Epithelial cell of prostate (primary cell): Measurements from ENCODE around the gene PDE1A.

Source experiments
- DNase-seq: peaks from one replicate; pipeline ENCODE4 v3.0.0-alpha.2; 2011; ENCODE audit warnings: low read depth, low spot score
- H3K27ac ChIP-seq: fragments of 450-650 bp; 2 replicates; pipeline ENCODE4 v1.5.1; 2017; ENCODE audit warnings: mild to moderate bottlenecking

Gene PDE1A

DNA sequence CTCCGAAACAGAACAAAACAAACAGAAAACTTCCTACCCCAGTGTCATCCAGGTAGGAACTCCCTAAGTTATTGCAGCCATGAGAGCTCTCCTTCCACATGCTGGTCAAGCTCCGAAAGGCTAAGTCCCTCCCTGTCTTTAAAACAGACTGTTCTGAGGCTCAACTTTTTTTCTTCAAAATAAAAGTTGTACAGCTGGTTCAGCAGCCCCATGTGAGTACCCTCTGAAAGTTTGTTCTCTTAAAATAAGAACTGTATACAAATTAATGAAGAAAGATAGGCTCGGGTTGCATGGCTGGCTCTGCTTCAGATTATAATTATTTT is at the start of gene PDE1A:
Gene PDE1A, minus strand, starts transcription at position 119 of the 323 bp plus-strand sequence.
- no peak for DNase-seq
- no peak within 1 kb of the TSS for H3K27ac ChIP-seq

DNA sequence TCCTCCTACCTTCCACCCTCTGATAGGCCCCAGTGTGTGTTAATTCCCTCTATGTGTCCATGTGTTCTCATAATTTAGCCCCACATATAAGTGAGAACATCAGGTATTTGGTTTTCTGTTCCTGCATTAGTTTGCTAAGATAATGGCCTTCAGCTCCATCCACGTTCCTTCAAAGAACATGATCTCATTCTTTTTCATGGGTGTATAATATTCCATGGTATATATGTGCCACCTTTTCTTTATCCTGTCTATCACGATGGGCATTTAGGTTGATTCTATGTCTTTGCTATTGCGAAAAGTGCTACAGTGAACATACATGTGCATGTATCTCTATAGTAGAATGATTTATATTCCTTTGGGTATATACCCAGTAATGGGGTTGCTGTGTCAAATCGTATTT is 46.8 kb upstream of the PDE1A start:
- no peak for DNase-seq
- no peak overlapping the region for H3K27ac ChIP-seq

DNA sequence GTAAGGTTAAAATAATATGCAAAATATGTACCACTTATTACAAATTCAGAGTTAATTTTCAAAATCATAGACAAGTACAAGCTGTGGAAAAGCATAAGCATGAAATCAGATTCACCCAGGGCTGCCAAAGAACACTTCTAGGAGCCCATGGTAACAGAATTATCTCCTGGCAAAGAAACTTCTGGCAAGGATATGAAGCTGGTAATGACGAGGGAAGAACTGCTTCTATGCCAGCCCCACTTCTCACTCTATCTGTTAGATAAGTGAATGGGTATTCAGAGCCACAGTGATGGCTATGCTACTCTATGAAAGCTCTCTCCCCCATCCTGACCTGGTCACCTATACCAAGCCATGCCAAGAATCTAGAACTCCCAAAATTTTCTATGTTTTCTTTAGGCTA is 36.9 kb upstream of the PDE1A start:
- H3K27ac ChIP-seq: no peak overlapping the region
- DNase-seq: no peak

DNA sequence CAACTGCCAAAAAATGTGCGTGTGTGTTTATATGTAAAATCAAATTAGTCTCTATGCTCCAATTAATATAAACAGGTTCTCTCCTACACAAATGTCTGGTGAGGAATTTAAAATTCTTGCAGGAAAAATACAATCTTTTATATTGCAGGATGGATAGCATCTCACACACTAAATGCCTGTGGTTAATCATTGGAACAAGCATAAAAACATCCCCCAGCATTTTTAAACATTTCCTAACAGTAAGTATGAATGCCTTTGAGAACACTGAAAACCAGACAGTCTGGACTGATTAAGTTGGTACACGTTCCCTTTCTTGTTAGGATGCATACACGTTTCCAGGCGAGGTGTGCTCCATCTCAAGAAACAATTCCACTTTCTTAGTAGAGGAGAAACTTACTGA is 29.9 kb upstream of the PDE1A start:
- no peak overlapping the region for H3K27ac ChIP-seq
- no peak for DNase-seq

DNA sequence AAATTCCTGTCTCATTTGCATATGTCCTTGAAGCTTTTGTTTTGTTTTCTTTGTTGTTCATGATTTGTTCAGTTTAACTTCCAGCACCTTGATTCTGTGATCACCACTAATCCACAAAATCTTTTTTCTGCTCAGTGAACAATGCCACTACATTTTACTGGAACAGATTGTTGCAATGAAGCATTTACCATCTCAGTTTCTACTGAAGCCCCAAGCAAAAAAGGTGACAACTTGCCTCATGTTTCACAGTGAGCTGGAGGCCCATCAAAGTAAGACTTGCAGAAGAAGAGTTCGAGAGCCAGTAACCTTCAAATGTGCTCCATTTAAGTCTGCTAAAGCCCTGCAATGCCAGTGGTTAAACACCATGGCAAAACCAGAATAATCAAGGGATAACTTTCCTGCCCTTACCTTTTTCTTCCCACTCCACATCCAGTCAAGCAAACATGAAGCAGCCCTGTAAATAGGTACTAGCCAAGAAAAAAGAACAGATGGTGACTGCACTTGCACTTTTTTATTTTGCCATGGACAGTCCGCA is 25.7 kb upstream of the PDE1A start:
- DNase-seq: no peak
- H3K27ac ChIP-seq: no peak overlapping the region

DNA sequence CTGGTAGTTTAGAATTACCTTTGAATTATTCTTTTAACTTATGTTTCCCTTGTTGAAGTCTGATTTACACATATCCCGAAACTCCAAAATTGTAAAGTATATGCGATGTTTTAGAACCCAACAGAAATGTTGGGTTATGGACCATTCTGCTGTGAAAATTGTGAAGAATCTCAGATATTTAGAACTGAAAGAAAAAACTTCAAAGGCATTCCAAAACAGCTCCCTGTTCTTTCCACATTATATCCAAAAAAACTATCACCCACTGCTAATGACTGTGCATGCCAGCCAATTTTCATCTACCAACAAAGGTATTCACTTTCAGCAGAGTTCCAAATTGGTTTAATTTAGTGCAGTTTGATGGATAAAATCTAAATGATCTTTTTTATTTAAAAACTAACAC is 21.5 kb upstream of the PDE1A start:
- DNase-seq: no peak
- no peak overlapping the region for H3K27ac ChIP-seq

DNA sequence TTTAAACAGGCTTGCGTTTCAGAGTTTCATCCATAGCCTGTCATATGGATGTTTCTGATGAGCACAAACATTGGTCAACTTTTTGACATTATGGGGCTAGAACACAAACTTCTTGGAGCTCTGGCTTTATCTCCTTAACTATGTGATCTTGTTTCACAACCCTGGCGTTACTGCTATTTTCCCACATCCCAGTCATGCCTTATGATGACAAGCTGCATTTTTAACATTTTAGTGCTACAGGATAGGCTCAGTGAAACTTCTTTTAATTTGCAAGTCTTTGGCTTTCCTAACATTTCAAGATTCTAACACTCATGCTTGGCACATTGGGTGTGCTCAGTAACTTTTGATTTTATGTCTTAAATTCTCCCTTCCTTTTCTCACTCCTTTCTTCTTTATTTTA is 21.0 kb upstream of the PDE1A start:
- no peak overlapping the region for H3K27ac ChIP-seq
- DNase-seq: no peak

DNA sequence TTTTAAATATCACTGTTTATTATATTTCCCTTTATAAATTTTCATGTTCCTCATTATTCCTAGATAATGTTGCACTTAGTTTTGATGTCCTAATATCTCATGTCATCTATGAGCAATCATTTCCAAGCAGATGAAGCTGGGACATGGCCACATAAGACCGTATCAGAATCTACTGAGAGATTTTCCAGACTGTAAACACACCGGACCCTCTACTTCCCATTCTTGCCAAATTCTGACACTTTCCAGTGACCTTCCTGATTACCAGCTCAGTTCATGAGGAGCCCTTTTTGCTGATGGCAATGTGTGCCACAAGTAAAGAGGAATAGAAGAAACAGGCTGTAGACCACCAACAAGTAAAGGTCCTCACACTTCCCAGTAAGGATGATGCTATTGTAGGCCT is 20.3 kb upstream of the PDE1A start:
- no peak for DNase-seq
- H3K27ac ChIP-seq: no peak overlapping the region

DNA sequence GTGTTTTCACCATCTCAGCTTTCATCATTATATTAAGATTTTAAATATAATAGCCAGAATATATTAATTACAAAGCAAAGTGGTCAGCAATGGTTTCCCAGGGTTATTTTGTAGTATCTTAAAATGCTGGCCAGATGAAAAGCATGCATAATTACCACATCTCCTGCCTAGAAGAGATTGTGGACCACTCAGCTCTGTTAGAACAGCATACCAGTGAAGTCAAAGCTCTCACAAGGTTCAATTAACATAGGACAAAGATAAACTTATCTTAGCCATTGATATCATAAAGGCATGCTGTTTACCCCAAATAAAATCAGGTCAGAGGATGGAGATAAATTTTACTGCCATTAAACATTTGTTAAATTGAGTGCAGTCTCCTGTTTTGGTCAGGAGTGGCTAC is 19.3 kb upstream of the PDE1A start:
- DNase-seq: no peak
- H3K27ac ChIP-seq: no peak overlapping the region

DNA sequence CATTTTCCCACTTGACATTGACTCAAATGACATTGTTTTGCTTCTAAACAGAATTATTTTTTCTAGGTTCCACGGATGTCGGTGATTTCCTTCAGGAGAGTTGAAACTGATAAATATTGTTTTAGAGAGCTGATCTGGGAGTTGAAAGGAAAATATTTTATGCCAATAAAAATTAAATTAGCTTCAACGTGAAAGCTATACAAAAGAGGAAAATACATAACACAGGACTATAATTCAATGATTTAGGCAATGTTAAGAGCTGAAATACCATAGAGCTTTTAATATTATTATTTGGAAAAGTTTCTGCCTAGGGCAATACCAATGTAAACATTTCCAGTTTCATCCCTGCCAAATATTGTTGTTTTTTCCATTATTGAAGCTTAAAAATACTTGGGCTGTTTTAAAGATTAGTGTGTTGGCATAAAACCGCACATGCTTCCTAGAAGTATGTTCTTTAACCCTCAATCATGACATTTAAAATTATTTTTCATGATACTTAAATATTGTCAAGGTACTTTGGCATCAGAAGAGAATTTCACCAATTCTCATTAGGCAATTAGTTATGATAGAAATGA is 18.6 kb upstream of the PDE1A start:
- H3K27ac ChIP-seq: no peak overlapping the region
- DNase-seq: no peak

DNA sequence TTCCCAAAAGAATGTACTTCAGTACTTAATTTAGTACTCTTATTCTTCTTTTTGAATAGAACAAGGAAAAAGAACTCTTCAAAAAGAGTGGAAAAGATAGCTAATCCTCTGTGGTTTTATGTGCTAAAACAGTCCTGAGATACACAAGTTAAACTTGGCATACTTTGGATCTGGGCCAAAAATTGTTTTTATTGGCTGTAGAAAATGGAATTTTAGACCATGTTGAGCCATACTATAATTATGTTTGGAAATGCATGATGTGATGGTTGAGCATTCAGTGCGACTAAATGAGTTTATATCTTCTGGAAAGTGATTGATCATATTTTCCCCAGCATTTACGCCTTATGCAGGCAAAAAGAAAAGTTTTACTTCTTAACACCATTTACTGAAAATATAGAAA is 18.0 kb upstream of the PDE1A start:
- DNase-seq: no peak
- H3K27ac ChIP-seq: no peak overlapping the region

DNA sequence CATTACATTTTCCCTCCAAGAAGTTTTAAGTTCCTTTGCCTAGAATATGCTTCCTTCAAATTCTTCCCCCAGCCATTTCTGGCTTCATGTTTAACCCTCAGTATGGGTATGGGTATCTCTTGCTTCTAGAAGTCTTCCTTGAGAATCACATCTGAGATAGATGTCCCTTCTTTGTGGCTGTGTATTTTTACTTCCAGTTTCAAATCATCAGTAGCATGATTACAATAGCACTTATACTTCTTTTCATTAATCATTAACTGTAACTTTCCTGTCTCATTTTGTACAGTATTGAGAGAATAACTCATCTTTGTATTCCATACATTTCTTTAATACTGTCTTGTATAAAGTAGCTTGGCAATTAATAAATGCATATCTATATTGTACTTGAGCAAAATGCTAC is 17.3 kb upstream of the PDE1A start:
- no peak overlapping the region for H3K27ac ChIP-seq
- DNase-seq: no peak

DNA sequence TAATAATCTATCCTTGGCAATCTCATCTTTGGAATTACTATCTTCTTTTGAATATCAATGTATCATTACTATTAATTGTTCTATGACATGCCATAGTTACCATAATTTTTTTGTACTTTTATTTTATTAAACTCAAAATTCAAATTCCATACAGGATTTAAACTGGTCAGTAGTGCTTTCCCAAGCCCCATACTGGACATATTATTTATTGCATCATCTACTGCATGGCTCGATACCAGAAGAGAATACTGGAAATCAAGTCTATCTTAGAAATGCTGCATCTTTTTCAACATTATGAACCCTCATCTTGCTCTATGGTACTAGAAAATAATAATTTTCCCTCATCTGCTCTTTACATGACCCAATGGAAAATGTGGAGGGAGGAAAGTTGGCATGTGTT is 9.4 kb upstream of the PDE1A start:
- H3K27ac ChIP-seq: no peak overlapping the region
- no peak for DNase-seq

DNA sequence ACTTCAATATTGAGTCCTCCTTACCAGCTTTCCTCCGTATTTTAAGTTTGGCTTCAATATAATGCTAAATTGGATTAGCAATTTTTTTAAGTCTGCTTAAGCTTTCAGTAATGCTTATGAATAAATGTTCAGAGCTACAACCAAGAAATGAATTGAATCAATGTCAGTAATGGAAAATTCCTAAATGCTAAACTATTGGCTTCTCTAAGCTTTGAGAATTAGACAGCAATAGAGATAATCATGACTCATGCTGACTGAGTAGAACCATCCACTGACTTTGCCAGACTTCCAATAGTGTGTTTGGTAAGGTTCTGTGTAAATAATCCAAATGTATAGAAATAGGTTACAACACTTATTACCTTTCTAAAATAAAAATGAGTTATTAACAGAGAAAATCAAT is 8.9 kb upstream of the PDE1A start:
- H3K27ac ChIP-seq: no peak overlapping the region
- DNase-seq: no peak

DNA sequence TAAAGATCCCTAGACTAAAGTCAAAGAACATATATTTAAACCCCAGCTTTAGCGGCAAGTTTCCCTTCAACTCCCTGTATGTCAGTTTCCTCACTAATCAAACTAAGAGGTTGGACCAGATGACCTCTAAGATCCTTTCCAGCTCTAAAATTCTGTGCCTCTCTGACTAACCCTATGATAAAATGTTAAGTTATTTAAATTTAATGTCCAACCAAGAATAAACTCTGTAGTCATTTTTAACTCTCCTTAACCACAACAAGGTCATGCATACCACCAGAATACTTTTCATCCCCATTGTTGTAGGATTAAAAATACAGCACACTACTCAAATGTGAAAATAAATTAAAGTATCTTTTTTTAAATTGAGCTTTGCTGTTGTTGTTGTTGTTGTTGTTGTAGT is 5.2 kb upstream of the PDE1A start:
- H3K27ac ChIP-seq: no peak overlapping the region
- DNase-seq: no peak

DNA sequence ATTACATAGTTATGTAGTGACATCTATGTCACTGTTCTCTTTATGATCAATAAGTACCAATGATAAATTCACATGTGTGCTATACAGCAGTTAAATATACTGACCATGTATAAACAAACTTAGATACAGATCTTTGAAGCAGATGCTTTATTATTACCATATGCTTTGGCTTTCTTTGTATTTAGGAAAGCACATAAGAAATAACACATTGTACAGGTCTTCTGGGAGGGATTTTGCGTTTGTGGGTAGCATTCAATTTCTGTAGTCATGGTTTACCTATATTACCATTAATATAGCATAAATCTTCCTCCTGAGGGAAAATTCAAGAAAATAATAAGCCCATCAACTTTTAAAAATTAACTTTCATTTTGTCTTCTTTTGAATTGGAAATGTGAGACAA is 1.6 kb upstream of the PDE1A start:
- DNase-seq: no peak
- H3K27ac ChIP-seq: no peak overlapping the region

DNA sequence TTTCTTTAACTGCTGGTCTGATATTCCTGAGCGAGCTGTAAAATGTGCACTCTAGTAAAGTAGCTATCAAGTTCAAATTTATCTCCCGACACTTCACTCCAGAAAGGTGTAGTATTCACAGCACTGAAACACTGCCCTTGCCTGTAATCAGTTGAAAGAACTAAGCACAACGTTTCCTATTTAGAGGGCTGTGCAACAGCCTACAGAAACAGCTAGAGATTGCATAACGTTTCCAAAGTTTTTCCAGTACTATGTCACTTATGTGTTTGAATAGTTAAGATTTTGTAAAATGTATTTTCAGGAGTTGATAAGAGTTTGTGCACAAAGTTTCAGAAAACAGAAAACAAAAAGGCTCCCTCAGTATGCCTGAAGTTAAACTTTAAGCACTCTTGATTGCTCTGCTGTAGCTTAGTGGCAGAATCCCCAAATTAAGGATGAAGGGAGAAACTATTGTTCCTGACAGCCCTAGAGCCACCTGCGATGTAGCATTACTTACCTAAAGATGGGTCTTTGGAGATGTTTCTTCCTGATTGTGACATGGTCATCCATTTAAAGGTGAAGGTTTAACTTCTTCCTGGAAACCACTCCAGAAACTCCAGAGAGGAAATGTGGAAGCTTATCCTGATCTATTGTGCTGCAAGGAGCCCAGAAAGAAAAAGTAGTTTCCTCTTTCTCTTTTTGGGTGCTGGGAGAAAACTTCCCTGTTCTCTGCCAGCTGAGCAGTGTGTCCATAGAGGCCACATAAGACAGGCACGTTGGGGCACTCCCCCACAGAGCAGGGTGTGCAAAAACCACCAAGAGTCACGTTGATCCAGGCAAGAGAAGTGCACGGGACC is 536 bp downstream of the PDE1A start:
- DNase-seq: no peak
- no peak overlapping the region for H3K27ac ChIP-seq

DNA sequence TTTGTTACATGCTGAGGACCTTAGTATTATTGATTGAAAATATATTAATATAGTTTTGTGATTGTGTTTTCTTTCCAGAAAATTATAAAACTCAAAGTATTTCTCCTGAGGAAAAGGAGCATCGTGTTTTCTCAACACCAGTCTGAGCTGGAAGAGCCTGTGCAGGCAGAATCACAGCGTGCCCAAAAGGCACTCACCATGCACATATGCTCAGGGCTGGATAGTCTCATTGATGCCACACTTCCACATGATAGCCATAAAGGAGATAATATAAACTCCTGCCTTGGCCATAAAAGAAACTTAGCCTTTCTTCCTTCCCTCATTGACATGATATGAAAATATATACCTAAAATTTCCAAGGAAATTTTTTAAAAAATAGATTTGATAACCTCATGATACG is 4.0 kb downstream of the PDE1A start:
- no peak overlapping the region for H3K27ac ChIP-seq
- DNase-seq: no peak

DNA sequence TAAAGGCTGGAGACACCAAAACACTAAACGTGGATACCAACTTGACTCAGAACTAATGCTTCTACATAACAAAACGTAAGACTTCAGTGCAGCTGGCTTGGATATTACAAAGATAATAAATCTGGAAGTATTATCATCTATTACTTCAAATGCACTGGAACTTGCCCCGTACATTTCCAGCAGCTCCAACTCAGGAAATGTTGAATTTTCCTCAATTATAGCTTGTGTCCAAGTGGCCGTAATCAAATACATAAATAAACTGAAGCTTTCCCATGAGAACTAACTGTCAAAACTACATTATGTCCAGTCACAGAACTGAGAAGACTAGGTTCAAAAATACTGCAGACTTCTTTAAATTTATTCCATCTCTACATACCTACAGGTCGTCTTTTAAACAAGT is 6.2 kb downstream of the PDE1A start:
- no peak for DNase-seq
- H3K27ac ChIP-seq: no peak overlapping the region

DNA sequence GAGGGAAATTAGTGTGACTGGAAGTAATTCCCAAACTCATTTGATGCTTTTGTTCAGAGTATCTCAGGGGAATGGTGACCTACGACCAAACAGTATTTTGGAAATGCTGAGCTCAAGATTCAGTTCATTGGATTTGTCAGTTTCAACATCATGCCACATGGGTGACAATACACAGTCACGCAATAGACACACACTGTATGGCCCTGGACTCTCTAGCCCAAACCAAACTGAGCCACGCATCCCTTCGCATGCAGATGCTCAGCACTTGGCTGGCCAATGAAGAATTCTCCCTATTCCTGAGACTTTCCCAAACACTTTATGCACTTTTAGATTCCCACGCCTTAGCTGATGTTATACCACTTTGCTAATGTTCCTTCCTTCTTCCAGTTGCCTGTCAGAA is 10.0 kb downstream of the PDE1A start:
- H3K27ac ChIP-seq: no peak overlapping the region

DNA sequence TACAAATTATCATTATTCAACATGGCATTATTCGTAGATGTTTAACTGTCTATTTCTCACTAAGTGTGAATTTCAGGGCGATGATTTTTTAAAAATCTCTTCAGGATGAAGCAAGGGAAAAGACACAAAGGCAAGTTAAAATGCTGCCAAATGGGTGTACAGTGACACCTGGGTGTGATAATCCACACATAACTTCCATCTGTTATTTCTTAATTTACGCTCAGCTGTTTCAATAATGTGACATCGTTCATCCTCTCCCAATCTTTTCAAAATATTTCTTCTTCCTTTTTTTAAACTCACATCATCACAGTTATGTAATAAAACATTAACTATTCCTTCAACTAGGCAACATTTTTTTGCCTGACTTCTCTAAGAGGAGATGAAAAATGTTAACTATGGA is 10.6 kb downstream of the PDE1A start:
- no peak overlapping the region for H3K27ac ChIP-seq
- DNase-seq: no peak

More for the DNA sequence above, 10.0 kb downstream of the PDE1A start:
- DNase-seq: no peak

DNA sequence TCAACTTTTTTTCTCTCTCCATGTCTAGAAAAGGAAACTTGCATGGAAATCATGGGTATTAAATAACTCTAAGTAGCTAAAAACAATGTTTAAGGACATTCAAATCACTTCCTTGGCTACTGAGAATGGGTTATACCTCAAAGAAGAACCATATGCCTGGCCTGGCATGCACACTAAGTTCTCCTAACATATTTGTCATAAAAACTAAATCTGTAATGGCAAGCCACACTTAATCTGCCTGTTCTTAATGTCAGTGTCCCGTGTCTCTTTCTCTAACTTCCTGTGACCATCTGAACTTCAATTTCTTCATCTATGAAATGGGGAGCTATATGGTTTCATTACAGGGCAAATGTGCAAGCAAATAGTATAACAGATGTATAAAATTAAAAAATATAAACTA is 11.1 kb downstream of the PDE1A start:
- no peak for DNase-seq
- no peak overlapping the region for H3K27ac ChIP-seq
